Nucleus accumbens (tissue), 56 donors: Measurements from ENCODE around the gene CMSS1.
A peak's percentile ranks its signal among the peaks of the same experiment; 100 is the strongest.

ENCODE experiments used
- DNase-seq, 56 donors: peaks; one replicate each; lab custom pipeline; 2025; lab: John Stamatoyannopoulos, UW

Gene CMSS1

GRCh38 chr3:100155590-100155989, 337.9 kb downstream of the CMSS1 start:
- no peak for DNase-seq

GRCh38 chr3:100157685-100158084, 340.0 kb downstream of the CMSS1 start:
- DNase-seq = no peak

- DNase-seq = no peak
Measured at GRCh38 chr3:100158918-100159330, 341.3 kb downstream of the CMSS1 start.

GRCh38 chr3:100159331-100160153, 341.9 kb downstream of the CMSS1 start:
- no peak for DNase-seq

GRCh38 chr3:100160521-100160920, 342.9 kb downstream of the CMSS1 start:
- DNase-seq = no peak

DNA sequence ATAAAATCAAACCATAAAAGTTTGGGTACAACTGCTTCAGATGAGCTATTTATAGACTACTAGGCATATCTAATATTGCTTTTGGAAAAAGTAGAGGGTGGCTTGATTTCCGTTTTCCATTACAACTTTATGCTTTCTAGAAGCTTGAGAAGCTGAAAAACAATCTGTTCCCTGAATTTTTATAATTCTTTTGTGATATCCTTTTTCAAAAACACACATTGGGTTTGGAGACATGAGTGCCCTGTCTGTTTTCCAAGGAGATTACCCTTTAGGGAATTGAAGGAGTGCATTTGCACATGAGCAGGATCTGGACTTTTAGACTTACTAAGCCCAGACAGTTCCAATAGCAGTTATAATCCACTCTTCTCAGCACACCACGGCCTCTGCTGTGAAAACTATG, 346.1 kb downstream of the CMSS1 start:
- DNase-seq = no peak

- DNase-seq = no peak
Measured at GRCh38 chr3:100164743-100165142, 347.1 kb downstream of the CMSS1 start.

- DNase-seq = no peak
Measured at GRCh38 chr3:100165926-100166550, 348.4 kb downstream of the CMSS1 start.

DNA sequence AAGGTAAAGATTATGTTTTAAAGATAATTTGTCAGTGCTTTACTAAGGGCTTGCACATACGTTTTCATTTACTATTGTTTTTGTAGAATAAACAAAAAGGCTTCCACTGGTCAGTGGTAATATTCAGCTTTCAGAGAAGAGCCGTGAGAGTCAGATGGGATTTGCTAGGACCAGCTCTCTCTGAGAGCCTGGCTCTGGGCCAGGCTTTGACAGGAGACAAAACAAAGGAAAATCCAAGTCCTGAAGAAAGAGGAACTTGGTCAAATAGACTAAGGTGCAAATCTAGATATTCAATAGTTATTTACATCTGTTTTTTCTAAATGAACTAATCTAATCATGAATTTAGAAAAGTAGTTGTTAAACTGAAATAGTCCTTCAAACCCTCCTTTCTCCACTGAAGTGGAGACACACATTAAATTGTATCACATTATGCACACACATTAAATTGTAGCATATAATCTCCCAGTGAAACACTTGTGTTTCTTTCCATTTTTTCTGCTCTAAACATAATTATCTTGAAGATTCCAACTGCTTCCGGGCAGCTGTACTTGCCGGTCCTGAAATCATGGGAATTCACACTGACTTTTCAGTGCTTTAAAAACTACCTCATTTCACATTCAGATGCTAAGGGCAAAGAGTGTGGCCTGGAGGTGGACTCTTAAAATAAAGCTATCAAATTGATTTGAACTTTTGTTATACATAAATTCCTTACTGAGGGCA, 351.7 kb downstream of the CMSS1 start:
- DNase-seq = peak in 2 of 56 donors; percentile 1 to 9

- DNase-seq = no peak
Measured at GRCh38 chr3:100170486-100170885, 352.8 kb downstream of the CMSS1 start.

- no peak for DNase-seq
Measured at GRCh38 chr3:100171211-100171914, 353.7 kb downstream of the CMSS1 start.

DNA sequence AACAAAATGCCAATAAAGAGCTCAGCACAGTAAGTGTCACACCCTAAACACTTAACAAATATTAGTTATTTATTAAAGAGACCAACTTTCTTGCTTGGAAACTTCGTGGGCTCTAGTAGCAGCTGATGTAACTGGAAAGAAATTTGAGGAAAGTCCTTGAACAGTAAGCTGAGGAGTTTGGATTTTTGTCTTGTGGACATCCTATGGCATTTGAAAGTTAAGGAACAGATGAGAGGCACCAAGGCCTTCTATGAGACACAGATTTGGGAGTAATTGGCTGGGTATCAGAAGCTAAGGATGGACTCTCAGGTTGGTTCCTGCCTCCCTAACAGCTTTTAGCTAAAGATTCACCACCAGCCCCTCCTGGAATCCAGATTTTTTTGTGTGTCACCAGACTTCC, 356.3 kb downstream of the CMSS1 start:
- DNase-seq = no peak

DNA sequence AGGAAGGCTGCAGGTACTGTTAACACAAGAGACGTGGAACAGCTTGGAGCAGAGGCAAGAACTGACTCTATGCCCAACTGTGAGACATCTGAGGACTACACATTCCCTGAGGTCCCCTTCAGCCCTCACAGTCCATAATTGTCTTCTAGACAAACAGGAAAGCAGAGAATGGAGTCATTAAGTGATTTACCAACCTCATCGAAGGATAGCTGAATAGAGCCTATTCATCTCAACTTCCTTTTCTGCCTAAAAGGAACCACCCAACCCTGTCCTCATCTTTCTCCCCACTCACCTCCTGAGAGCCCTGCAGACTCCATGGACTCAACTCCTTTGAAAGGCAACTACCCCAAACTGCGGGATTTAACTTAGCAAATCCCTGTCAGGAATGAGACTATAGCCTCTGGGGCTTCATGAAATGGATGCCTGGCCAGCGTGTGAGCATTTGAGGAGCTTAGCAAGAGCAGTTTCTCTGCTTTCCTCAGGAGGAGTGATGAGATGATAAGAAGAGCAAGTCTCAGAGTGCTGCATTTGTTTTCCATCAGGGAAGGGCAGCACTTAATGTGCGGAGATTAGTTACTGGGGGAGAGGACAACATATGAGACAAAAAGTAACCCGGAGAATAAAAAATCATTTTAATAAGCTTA, 358.1 kb downstream of the CMSS1 start:
- no peak for DNase-seq

- DNase-seq = no peak
Measured at GRCh38 chr3:100179692-100180349, 362.2 kb downstream of the CMSS1 start.

- no peak for DNase-seq
Measured at GRCh38 chr3:100183608-100184125, 366.0 kb downstream of the CMSS1 start.

GRCh38 chr3:100184948-100185570, 367.4 kb downstream of the CMSS1 start:
- no peak for DNase-seq

DNA sequence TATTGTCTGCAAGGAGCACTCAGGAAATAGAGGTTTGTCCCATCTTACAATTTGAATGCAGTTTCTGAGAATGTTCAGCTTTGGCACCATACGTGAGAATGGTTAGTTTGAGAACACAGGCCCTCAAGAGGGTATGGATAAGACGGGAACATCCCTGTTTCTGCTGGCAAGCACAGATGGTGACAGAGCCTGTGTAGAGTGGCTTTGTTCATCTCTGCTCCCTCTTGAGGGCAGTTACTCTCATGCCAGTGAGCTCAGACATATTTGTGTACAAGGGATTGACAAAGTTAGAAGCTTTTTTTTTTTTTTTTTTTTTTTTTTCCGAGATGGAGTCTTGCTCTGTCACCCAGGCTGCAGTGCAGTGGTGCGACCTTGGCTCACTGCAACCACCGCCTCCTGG, 368.2 kb downstream of the CMSS1 start:
- DNase-seq = no peak

GRCh38 chr3:100189444-100189964, 371.8 kb downstream of the CMSS1 start:
- no peak for DNase-seq

DNA sequence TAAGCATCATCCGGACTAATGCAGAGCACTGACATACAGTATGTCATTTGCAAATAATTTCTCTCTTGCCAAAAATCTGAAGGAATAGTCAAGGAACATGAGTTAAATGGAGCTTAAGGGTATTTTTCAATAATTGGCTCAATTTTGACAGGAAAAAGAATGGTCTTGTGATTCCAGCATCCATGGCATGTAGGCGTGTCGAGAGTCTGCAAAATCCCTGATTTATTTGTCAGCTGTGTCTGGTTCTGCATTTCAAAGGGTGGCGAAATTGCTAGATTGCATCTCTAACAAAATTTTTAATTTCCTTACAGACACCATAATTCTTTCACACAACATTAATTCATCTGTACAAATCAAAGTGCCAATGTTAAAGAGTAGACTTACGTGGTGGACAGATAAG, 377.7 kb downstream of the CMSS1 start:
- DNase-seq = no peak
